ENCODE measurements around the gene ST8SIA4. TPM values are rescaled to one million over a fixed set of nuclear protein-coding genes. Genes with fewer than 3 reads are reported as not detected.

Gene ST8SIA4
- polyA plus RNA-seq, 3 donors, result 12.4 to 36.4 (median 30.7) TPM

DNA sequence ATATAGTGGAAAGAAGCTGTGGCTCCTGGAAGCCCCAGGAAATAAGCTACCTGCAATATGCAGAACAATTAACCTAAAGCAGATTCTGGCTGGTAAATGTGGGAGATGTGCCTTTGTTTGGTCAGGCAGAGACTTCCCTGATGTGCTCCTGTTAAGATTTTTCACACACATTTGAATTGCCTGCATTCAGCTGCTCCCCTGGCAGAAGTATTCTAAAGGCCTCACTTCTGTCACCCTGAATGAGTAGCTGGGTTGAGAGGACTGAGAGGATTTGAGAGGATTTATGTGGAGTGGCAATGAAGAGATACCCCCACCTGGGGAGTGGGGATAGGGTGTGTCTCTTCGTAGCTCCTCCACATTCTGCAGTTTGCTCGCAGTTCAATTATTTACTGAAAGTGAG lies 130.5 kb downstream of the ST8SIA4 start:
- intact Hi-C loops (cut with micrococcal nuclease), result loop anchor here in 1 of 2 donors (10.0 kb wide), 1 partner anchor 52 kb away; no protein-coding TSS in a partner anchor
- peaks cover 0 to 6% (median 3%) of the 10 kb centered on the region in 7 donors for H3K9me3 Mint-ChIP-seq

DNA sequence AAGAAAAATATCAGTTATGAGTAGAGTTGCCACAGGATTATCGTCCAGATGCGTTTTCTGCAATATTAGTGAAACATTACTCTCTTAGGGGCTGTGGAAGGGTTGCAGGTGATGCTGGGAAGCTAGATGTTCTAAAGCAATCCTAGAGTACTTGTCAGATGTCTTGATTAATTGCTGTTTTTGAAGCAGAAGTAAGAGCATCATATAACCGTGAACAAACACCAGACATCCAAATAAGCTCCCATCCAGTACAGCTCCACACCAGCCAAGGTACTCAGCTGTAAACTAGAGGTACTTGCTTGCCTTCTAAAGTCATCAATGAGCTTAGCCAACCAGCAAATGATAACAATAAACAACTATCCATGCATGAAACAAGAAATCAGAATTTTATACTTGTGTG lies 131.1 kb downstream of the ST8SIA4 start:
- H3K79me2 ChIP-seq (ENCODE audit: insufficient read depth, low read length), result no peaks in the 10 kb centered on the region
- TF ChIP-seq, protein P1, sequence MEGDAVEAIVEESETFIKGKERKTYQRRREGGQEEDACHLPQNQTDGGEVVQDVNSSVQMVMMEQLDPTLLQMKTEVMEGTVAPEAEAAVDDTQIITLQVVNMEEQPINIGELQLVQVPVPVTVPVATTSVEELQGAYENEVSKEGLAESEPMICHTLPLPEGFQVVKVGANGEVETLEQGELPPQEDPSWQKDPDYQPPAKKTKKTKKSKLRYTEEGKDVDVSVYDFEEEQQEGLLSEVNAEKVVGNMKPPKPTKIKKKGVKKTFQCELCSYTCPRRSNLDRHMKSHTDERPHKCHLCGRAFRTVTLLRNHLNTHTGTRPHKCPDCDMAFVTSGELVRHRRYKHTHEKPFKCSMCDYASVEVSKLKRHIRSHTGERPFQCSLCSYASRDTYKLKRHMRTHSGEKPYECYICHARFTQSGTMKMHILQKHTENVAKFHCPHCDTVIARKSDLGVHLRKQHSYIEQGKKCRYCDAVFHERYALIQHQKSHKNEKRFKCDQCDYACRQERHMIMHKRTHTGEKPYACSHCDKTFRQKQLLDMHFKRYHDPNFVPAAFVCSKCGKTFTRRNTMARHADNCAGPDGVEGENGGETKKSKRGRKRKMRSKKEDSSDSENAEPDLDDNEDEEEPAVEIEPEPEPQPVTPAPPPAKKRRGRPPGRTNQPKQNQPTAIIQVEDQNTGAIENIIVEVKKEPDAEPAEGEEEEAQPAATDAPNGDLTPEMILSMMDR (IDR thresholded peaks at IDR 0.05), result no peak
- Mint-ChIP-seq H3K27me3 (ENCODE audit: low read depth in 3 of 3) (peaks cover 0 to 7% (median 0%) of the 10 kb centered on the region in 3 donors), H3K4me1 (peaks cover 16% of the 10 kb centered on the region), H3K4me3 (no peak overlapping the region), H3K27ac (no peak overlapping the region), H3K9me3 (peaks cover 0 to 6% (median 3%) of the 10 kb centered on the region in 7 donors), H3K36me3 (no peaks in the 10 kb centered on the region)
- peaks cover 18 to 22% of the 10 kb centered on the region in 2 donors for H3K4me1 ChIP-seq (ENCODE audit: control insufficient read depth in 1 of 2, insufficient read depth in 2 of 2, low read length in 2 of 2)
- WGBS (ENCODE audit: insufficient coverage), result no CpG with 5 or more reads among the region's 3 CpGs
- H3K9ac ChIP-seq (ENCODE audit: insufficient read depth, low read length, poor library complexity, severe bottlenecking), result no peak overlapping the region
- H4K20me1 ChIP-seq (ENCODE audit: insufficient read depth, low read length), result no peaks in the 10 kb centered on the region
- H2AFZ ChIP-seq (ENCODE audit: insufficient read depth, low read depth, low read length, poor library complexity, severe bottlenecking), result peak overlapping the region; percentile 6
- no peak overlapping the region for H3K4me3 ChIP-seq (replicated peaks in 1 of 3; ENCODE audit: low read depth in 2 of 3, low read length in 3 of 3)
- H3K27ac ChIP-seq (ENCODE audit: low read depth in 1 of 2, low read length in 2 of 2), result no peak overlapping the region
- intact Hi-C loops (cut with micrococcal nuclease), result loop anchor here in 1 of 2 donors (10.0 kb wide), 1 partner anchor 53 kb away; no protein-coding TSS in a partner anchor
- no peak for DNase-seq
- H3K36me3 ChIP-seq (replicated peaks in 1 of 2; ENCODE audit: control insufficient read depth in 1 of 2, insufficient read depth in 2 of 2, low read length in 2 of 2), result no peaks in the 10 kb centered on the region
- no peak overlapping the region for H3K4me2 ChIP-seq (replicated peaks; ENCODE audit: extremely low read depth, low read length, poor library complexity, severe bottlenecking)
- H3K9me3 ChIP-seq (replicated peaks in 1 of 2; ENCODE audit: control insufficient read depth in 1 of 2, insufficient read depth in 1 of 2, low read length in 2 of 2), result no peaks in the 10 kb centered on the region
- H3K27me3 ChIP-seq (ENCODE audit: control insufficient read depth in 2 of 2, insufficient read depth in 2 of 2, low read length in 2 of 2), result no peaks in the 10 kb centered on the region

More for the DNA sequence above, 130.5 kb downstream of the ST8SIA4 start:
- Mint-ChIP-seq H3K36me3 (no peaks in the 10 kb centered on the region), H3K27me3 (ENCODE audit: low read depth in 3 of 3) (peaks cover 0 to 7% (median 0%) of the 10 kb centered on the region in 3 donors), H3K4me3 (no peak overlapping the region), H3K27ac (peak overlapping the region in 1 of 7 donors; percentile 8), H3K4me1 (peaks cover 18% of the 10 kb centered on the region)
- TF ChIP-seq, protein P1 (IDR thresholded peaks at IDR 0.05), result no peak
- no peaks in the 10 kb centered on the region for H4K20me1 ChIP-seq (ENCODE audit: insufficient read depth, low read length)
- no peaks in the 10 kb centered on the region for H3K9me3 ChIP-seq (replicated peaks in 1 of 2; ENCODE audit: control insufficient read depth in 1 of 2, insufficient read depth in 1 of 2, low read length in 2 of 2)
- no peak overlapping the region for H3K27ac ChIP-seq (ENCODE audit: low read depth in 1 of 2, low read length in 2 of 2)
- 100% methylated on average over 2 of the region's 2 CpGs for WGBS (ENCODE audit: insufficient coverage)
- H3K79me2 ChIP-seq (ENCODE audit: insufficient read depth, low read length), result no peaks in the 10 kb centered on the region
- H3K4me3 ChIP-seq (replicated peaks in 1 of 3; ENCODE audit: low read depth in 2 of 3, low read length in 3 of 3), result no peak overlapping the region
- H3K36me3 ChIP-seq (replicated peaks in 1 of 2; ENCODE audit: control insufficient read depth in 1 of 2, insufficient read depth in 2 of 2, low read length in 2 of 2), result no peaks in the 10 kb centered on the region
- peaks cover 21 to 27% of the 10 kb centered on the region in 2 donors for H3K4me1 ChIP-seq (ENCODE audit: control insufficient read depth in 1 of 2, insufficient read depth in 2 of 2, low read length in 2 of 2)
- no peak for DNase-seq
- H2AFZ ChIP-seq (ENCODE audit: insufficient read depth, low read depth, low read length, poor library complexity, severe bottlenecking), result peak overlapping the region; percentile 6
- no peak overlapping the region for H3K9ac ChIP-seq (ENCODE audit: insufficient read depth, low read length, poor library complexity, severe bottlenecking)
- H3K4me2 ChIP-seq (replicated peaks; ENCODE audit: extremely low read depth, low read length, poor library complexity, severe bottlenecking), result no peak overlapping the region
- H3K27me3 ChIP-seq (ENCODE audit: control insufficient read depth in 2 of 2, insufficient read depth in 2 of 2, low read length in 2 of 2), result no peaks in the 10 kb centered on the region
